ENCODE results near the gene CEP112. TPM values are rescaled to one million over a fixed set of nuclear protein-coding genes. Genes with fewer than 3 reads are reported as not detected.
"Not testable (repeated sequence)": the region's sequence is repeated elsewhere in the genome, so short reads cannot be mapped to it uniquely, and the experiment has no call there.

The CEP112 gene
- total and polyA plus RNA-seq, 2 of the 13 experiments (the other 11 are each of a cell fraction or from before 2014, with no cell fraction given), result 1.2 to 3.4 TPM

DNA sequence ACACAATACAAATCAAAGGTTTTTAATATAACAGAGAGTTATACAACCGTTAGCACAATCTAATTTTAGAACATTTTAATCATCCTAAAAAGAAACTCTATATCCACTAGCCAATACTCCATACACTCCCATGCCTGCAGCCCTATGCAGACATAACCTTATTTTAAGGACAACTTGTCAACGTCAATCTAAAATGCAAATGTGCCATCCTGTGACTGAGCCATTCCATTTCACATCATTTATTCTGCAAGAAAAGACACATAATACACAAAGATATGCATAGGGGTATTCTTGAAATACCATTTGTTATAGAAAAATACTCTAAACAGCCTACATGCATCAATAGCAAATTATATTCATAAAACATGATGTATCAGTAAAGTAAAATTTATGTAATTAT, 106.7 kb downstream of the CEP112 start:
- Histone ChIP-seq H4K20me1 (ENCODE audit: insufficient read depth, low read length) (no peaks in the 10 kb centered on the region), H3K36me3 (replicated peaks in 1 of 2; ENCODE audit: control insufficient read depth in 1 of 2, insufficient read depth in 2 of 2, low read length in 2 of 2) (no peaks in the 10 kb centered on the region), H3K4me1 (ENCODE audit: insufficient read depth, low read length) (peaks cover 7% of the 10 kb centered on the region; the same call in 1 of the 2 replicates), H3K27ac (ENCODE audit: extremely low read length, insufficient read depth, low read length) (no peak overlapping the region), H3K79me2 (ENCODE audit: insufficient read depth, low read length) (no peaks in the 10 kb centered on the region), H3K9ac (ENCODE audit: insufficient read depth, low read depth, low read length) (no peak overlapping the region), H3K9me3 (ENCODE audit: low read length) (0 out of 2 replicates have a peak, but pooled peaks cover 4% of the 10 kb centered on the region), H3K4me3 (replicated peaks in 1 of 3; ENCODE audit: insufficient read depth in 1 of 3, low read depth in 2 of 3, low read length in 3 of 3) (no peak overlapping the region), H2AFZ (ENCODE audit: low read length) (no peak overlapping the region), H3K4me2 (ENCODE audit: low read depth, low read length) (no peak overlapping the region), H3K27me3 (ENCODE audit: control insufficient read depth in 1 of 2, insufficient read depth in 2 of 2, low read length in 2 of 2) (no peaks in the 10 kb centered on the region)
- ATAC-seq, result no peak
- POLR2A ChIA-PET, result no interaction called here
- CTCF ChIA-PET (ENCODE audit: low intra/inter-chr PET ratio, low total read pairs), result no interaction called here
- no peak for FAIRE-seq
- BruUV-seq (replicated peaks), result no TSS peak
- intact Hi-C loops (cut with micrococcal nuclease; ENCODE audit: unreplicated experiment) (no loop called here), in situ Hi-C loops (cut with HindIII; ENCODE audit: extremely low pct_ligation_motif_present, low pct_unique_long_range_greater_than_20kb) (no loop called here)
- TF ChIP-seq, protein P1, sequence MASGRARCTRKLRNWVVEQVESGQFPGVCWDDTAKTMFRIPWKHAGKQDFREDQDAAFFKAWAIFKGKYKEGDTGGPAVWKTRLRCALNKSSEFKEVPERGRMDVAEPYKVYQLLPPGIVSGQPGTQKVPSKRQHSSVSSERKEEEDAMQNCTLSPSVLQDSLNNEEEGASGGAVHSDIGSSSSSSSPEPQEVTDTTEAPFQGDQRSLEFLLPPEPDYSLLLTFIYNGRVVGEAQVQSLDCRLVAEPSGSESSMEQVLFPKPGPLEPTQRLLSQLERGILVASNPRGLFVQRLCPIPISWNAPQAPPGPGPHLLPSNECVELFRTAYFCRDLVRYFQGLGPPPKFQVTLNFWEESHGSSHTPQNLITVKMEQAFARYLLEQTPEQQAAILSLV (CRISPR knock-in tag; IDR thresholded peaks at IDR 0.05; ENCODE audit: borderline replicate concordance), result no peak
- no peak for TF ChIP-seq AHR (CRISPR knock-in tag; IDR thresholded peaks at IDR 0.05)
- TF ChIP-seq, protein P2, sequence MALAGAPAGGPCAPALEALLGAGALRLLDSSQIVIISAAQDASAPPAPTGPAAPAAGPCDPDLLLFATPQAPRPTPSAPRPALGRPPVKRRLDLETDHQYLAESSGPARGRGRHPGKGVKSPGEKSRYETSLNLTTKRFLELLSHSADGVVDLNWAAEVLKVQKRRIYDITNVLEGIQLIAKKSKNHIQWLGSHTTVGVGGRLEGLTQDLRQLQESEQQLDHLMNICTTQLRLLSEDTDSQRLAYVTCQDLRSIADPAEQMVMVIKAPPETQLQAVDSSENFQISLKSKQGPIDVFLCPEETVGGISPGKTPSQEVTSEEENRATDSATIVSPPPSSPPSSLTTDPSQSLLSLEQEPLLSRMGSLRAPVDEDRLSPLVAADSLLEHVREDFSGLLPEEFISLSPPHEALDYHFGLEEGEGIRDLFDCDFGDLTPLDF (CRISPR knock-in tag; IDR thresholded peaks at IDR 0.05), result no peak
- TF ChIP-seq ZNF616 (CRISPR knock-in tag; IDR thresholded peaks at IDR 0.05; ENCODE audit: low read depth), result no peak
- TF ChIP-seq, protein P3, sequence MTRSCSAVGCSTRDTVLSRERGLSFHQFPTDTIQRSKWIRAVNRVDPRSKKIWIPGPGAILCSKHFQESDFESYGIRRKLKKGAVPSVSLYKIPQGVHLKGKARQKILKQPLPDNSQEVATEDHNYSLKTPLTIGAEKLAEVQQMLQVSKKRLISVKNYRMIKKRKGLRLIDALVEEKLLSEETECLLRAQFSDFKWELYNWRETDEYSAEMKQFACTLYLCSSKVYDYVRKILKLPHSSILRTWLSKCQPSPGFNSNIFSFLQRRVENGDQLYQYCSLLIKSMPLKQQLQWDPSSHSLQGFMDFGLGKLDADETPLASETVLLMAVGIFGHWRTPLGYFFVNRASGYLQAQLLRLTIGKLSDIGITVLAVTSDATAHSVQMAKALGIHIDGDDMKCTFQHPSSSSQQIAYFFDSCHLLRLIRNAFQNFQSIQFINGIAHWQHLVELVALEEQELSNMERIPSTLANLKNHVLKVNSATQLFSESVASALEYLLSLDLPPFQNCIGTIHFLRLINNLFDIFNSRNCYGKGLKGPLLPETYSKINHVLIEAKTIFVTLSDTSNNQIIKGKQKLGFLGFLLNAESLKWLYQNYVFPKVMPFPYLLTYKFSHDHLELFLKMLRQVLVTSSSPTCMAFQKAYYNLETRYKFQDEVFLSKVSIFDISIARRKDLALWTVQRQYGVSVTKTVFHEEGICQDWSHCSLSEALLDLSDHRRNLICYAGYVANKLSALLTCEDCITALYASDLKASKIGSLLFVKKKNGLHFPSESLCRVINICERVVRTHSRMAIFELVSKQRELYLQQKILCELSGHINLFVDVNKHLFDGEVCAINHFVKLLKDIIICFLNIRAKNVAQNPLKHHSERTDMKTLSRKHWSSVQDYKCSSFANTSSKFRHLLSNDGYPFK (CRISPR knock-in tag; IDR thresholded peaks at IDR 0.05; ENCODE audit: borderline replicate concordance), result no peak
- TF ChIP-seq, protein P4, sequence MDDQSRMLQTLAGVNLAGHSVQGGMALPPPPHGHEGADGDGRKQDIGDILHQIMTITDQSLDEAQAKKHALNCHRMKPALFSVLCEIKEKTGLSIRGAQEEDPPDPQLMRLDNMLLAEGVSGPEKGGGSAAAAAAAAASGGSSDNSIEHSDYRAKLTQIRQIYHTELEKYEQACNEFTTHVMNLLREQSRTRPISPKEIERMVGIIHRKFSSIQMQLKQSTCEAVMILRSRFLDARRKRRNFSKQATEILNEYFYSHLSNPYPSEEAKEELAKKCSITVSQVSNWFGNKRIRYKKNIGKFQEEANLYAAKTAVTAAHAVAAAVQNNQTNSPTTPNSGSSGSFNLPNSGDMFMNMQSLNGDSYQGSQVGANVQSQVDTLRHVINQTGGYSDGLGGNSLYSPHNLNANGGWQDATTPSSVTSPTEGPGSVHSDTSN (CRISPR knock-in tag; IDR thresholded peaks at IDR 0.05; ENCODE audit: borderline replicate concordance), result no peak
- no peak for TF ChIP-seq MAF1 (CRISPR knock-in tag; IDR thresholded peaks at IDR 0.05; ENCODE audit: borderline replicate concordance)
- no peak for TF ChIP-seq ZNF230 (CRISPR knock-in tag; IDR thresholded peaks at IDR 0.05)
- WGBS (ENCODE audit: low lambda C conversion rate), result 50% methylated on average over 2 of the region's 2 CpGs
- DNase-seq (ENCODE audit: low spot score), result no peak

DNA sequence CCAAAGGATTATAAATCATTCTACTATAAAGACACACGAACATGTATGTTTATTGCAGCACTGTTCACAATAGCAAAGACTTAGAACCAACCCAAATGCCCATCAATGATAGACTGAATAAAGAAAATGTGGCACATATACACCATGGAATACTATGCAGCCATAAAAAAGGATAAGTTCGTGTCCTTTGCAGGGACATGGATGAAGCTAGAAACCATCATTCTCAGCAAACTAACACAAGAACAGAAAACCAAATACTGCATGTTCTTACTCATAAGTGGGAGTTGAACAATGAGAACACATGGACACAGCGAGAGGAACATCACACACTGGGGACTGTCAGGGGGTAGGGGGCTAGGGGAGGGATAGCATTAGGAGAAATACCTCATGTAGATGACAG, 111.3 kb downstream of the CEP112 start:
- H3K4me1 ChIP-seq (ENCODE audit: insufficient read depth, low read length); intact Hi-C loops (cut with micrococcal nuclease; ENCODE audit: unreplicated experiment); H3K27me3 ChIP-seq (ENCODE audit: control insufficient read depth in 1 of 2, insufficient read depth in 2 of 2, low read length in 2 of 2); H3K79me2 ChIP-seq (ENCODE audit: insufficient read depth, low read length); ATAC-seq; H3K4me3 ChIP-seq (replicated peaks in 1 of 3; ENCODE audit: insufficient read depth in 1 of 3, low read depth in 2 of 3, low read length in 3 of 3); BruUV-seq (replicated peaks); in situ Hi-C loops (cut with HindIII; ENCODE audit: extremely low pct_ligation_motif_present, low pct_unique_long_range_greater_than_20kb); H3K9ac ChIP-seq (ENCODE audit: insufficient read depth, low read depth, low read length); H2AFZ ChIP-seq (ENCODE audit: low read length); H3K27ac ChIP-seq (ENCODE audit: extremely low read length, insufficient read depth, low read length); H3K9me3 ChIP-seq (ENCODE audit: low read length); POLR2A ChIA-PET; H3K4me2 ChIP-seq (ENCODE audit: low read depth, low read length); H3K36me3 ChIP-seq (replicated peaks in 1 of 2; ENCODE audit: control insufficient read depth in 1 of 2, insufficient read depth in 2 of 2, low read length in 2 of 2); H4K20me1 ChIP-seq (ENCODE audit: insufficient read depth, low read length); CTCF ChIA-PET (ENCODE audit: low intra/inter-chr PET ratio, low total read pairs); DNase-seq (ENCODE audit: low spot score); FAIRE-seq: not testable (repeated sequence)
- WGBS (ENCODE audit: low lambda C conversion rate), result 49% methylated on average over 3 of the region's 3 CpGs

Data from HepG2 (cell line).